Ramos (cell line): ENCODE data around the gene ENTR1.
"Not testable (repeated sequence)": the region's sequence is repeated elsewhere in the genome, so short reads cannot be mapped to it uniquely, and the experiment has no call there.

Source experiments
- in situ Hi-C: fragments of 300-500 bp; cut with MboI; formaldehyde crosslinking; loops from one replicate; pipeline ENCODE4 v1.14.3; 2022; ENCODE audit warnings: low sequenced_read_pairs; ENCODE audit not compliant: unreplicated experiment

The ENTR1 gene

DNA sequence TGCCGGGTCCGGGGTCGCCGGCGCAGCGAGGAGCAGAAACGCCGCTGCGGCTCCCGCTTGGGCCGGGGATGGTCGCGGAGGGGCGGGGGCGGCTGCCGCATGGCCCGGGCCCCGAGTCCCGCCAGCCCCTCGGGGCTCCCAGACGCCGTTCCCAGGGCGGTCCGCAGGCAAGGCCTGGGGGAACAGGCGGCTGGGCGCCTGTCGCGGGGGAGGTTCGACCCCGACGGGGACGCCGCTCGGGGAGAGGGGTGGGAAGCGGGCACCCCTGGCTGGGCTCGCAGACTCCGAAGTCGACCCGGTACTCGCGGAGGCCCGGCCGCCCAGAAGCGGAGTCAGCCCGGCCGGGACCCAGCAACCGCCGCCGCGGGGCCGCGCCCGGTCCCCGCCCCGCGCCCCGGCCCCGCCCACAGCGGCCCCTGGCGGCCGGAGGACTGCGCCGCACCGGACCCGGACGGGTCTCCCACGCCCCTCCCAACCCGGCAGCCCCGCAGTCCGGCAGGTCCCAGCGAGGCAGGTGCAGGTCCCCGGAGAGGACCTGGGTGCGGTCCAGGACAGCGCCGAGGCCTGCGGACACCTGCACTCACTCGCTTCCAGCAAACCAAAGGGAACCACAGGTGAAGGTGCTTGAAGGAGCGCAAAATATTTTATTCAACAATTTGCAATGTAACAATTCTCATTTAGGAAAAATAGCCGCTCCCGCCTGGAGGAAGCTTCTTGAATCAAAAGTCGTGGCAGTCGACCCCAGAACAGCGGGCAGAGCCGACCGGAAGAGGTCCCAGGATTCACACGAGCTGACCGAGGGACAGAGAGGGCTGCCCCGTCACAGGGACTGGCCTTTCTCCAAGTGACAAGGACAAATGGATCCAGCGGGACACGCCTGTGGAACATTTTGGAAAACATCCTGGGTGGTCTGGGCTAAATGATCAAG lies 29.3 kb upstream of the ENTR1 start, which contains the start of gene INPP5E:
Gene INPP5E, minus strand, starts transcription at position 365 of the 928 bp plus-strand sequence. CDS start 426 bp downstream, outside the sequence.
- in situ Hi-C loops = no loop called here

DNA sequence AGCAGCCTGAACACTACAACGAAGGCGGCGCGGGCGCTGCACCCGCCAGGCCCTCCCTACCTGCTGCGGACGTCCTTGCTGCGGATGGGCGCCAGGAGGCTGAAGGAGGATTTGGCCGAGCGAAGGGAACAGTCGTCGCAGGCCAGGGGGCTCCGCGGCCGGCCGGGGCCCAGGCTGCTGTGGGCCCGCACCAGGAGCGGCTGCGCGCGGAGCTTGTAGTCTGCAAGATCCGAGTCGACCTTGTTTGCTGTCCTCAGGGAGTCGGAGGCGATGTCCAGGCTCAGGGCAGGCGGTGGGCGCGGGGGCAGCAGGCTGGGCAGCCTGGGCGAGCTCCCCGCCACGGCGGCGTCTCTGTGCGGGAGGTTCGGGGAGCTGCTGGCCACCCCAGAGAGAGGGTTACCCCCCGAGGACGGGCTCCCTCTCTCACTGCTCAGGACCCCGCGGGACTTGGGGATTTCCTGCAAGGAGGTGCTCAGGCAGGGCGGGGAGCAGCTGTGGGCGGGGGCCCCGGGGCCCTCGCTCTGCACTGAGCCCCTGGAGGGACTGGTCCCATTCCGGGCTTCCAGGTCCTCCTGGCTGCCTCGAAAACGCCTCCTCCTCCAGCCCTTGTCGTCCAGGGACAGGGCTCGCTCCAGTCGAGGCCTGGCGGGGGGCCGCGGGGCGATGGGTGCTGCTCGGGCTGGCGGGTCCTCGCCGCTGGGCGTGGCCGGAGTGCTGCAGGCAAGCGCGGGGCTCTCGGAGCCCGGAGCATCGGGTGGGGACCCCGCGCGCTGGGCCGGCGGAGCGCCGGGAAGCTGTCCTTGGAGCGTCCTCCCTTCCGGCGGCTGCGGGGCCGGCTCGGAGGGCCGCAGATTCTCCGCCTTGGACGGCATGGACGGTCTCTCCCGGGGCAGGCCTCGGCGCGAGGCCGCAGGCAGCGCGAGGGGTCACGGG lies 28.4 kb upstream of the ENTR1 start:
- in situ Hi-C loops = no loop called here

DNA sequence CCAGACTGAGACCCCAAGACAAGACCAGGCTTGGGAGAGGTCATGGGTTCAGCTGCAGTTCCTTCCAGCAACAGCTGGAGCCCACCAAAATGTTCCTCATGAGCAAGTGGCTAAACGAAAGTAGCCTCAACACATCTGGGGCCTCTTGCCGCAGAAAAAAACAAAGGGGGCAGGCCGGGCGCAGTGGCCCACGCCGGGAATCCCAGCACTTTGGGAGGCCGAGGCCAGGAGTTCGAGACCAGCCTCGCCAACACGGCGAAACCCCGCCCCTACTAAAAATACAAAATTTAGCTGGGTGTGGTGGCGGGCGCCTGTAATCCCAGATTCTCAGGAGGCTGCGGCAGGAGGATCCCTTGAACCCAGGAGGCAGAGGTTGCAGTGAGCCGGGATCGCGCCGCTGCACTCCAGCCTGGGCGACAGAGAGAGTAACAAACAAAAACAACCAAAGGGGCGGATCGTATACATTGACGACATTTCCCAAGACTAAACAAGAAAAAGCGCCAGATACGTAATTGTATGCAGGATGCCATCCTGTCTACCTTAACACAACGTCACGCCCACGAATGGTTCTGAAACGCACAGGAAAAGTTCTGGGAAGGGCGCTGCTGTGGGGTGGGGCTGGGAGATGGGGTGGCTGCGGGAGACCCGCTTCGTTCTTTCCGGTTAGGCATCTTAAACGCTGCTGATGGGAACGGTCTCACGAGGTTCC lies 27.6 kb upstream of the ENTR1 start:
- in situ Hi-C loops = no loop called here

DNA sequence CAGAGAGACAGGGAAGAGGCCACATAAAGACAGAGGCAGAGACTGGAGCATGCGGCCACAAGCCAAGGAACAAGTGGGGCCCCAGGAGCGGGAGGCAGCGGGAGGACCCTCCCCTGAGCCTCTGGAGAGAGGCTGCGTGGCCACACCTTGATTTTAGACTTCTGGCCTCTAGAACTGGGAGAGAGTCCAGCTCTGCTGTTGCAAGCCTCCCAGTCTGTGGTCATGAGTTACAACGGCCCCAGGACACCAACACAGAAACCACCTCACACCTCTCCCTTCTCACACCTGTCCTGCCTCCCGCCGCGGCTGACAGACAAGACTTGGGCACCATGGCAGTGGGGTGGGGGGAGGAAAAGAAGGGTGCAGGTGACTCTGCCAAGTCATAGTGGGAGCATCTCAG lies 27.0 kb upstream of the ENTR1 start:
- in situ Hi-C loops = no loop called here

DNA sequence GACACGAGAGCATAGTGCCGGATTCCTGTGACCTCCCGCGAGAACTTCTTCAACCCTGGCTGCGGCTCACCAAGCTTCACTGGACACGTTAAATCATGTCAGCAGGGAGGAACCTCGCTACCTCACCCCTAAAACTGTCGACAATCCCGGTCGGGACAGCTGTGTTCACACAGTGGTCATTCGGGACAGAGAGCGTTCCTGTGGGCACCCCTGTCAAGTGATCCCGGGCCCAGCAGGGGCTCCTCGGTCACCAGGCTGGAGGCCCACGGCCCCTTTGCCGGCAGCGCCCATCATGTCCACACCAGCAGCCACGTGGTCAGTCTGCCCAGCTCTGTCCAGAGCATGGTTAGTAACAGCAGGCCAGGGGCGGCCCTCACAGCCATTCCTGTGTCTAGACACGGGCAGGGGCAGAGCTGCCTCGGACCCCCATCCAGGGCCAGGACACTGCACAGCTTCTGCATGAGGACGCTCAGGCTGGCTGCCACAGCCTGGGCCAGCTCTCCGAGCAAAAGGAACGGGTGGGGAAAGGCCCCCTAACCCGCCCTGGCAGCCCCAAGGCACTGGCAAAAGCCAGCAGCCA lies 25.7 kb upstream of the ENTR1 start:
- in situ Hi-C loops = no loop called here

DNA sequence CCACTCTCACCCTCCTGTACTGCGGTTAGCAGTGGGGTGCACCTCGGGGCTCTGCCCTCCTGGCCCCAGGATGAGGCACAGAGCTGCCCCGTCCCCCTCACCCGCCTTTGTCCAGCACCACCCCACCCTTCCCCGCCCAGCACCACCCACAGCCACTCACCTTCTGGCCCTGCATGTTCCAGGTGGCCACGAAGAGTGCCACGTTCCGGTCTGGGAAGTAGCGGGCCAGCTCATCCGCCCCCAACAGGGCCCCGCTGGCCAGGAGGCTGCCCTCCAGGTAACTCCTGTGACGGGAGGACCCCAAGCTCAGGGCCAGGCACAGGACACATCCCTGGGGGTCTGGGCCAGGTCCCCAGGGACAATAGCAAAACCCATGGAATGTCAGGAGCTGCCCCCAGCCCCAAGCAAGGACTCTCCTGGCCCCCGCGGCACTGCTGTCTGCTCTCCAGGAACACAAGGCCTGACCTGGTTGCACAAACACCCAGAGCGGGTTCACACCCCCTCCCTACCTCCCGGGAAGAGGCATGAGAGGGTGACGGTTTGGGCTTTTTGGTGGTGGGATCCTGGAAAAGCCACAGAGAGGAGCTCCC lies 24.3 kb upstream of the ENTR1 start:
- in situ Hi-C loops = no loop called here

DNA sequence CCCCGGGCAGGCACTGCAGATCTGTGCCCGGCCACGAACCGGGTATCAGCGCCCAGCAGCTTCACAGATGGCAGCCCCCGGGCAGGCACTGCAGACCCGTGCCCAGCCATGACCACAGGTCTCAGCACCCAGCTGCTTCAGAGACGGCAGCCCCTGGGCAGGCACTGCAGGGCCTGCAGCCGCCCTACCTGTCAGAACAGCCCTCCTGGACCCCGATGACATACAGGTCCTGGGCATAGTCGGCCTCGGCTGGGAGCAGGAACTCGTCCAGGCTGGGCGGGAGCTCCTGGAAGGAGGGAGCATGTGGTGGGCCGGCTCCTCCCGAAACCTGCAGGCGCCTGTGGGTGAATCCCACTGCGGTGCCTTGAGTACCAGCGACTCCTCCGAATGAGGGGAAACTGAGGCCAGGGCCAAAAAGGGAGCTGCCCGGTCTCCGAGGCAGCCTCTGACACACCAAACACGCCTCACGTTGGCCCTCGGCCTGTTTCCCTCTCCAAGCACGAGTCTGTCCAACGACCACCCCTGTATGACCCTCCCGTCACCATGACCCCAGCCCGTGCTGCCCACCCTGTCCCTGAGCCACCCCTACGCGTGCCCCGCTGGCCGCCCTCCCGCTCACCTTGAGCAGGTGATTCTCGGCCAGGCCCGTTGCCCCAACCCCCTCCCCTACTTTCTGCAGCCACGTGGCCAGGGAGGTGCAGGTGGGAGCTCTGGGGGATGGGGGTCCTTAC lies 23.6 kb upstream of the ENTR1 start:
- in situ Hi-C loops = no loop called here

DNA sequence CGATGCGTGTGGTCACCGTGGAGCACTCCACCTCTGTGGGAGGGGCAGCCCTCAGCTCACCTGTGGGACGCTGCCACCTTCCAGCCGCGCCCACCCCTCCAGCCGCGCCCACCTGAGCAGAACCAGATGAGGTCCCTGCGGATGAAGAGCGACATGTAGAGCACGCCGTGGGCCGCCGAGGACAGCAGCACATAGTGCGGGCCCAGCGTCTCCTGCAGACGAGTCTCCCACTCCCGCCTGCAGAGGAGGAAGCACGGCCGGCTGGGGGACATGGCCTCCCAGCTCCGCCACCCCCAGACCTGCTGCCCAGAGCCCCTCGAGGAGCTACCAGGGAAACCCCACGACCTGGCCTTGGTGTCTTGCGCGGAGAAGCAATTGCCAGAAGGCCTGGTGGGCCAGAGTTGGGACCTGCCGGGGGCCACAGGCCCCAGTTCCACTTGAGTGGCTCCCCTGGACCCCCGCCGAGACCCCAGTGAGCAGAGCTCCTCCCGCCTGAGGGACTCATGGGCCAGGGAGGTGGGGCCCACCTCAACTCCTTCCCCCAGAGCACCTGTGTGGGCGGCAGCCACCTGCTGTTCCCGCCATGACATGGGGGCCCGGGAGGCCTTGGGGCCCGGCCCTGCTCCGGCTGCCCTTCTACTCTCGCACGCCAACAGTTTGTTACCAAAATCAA lies 22.8 kb upstream of the ENTR1 start:
- in situ Hi-C loops = no loop called here

DNA sequence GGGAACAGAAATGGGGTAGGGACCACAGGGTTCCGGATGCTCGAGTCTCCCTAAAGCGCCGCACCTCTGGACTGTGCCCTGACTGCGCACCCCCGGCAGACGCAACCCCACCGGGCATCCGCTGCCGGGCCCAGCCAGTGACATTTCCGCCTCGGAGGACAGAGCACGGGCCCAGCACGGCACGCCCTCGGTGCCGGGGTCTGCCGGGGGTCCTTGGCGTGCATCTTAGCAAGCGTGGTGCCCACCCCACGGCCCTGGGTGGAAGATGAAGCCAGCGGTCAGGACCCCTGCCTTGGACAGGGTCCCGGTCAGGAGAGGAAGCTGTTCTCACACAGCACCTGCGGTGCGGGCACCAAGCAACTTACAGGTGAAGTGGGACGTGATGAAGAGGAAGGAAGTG lies 22.2 kb upstream of the ENTR1 start:
- in situ Hi-C loops = no loop called here

DNA sequence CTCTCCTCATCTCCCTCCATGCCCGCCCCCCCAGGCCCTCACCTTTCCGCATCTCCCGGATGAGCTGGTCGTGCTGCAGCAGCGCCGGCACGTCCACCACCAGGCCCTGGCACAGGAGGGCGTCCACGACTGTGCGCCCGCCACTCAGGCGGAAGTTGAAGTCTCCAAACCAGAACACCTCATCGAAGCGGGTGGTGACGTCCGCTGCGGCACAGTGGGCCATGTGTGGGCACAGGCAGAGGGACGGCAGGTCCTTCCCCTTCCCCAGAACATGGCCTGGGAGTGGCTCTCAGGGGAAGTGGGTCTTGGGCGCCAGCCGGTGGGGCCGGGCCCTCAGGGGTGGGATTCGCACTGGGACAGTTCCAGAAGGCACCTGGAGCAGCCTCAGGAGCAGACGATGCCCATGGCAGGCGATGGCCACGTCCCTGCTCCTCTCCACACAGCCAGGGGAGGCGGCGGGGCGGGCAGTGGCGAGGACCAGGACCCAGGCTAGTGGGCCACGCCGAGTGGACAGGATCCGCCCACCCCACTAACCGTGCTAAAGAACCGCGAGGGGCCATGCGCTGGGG lies 21.5 kb upstream of the ENTR1 start:
- in situ Hi-C loops = no loop called here

DNA sequence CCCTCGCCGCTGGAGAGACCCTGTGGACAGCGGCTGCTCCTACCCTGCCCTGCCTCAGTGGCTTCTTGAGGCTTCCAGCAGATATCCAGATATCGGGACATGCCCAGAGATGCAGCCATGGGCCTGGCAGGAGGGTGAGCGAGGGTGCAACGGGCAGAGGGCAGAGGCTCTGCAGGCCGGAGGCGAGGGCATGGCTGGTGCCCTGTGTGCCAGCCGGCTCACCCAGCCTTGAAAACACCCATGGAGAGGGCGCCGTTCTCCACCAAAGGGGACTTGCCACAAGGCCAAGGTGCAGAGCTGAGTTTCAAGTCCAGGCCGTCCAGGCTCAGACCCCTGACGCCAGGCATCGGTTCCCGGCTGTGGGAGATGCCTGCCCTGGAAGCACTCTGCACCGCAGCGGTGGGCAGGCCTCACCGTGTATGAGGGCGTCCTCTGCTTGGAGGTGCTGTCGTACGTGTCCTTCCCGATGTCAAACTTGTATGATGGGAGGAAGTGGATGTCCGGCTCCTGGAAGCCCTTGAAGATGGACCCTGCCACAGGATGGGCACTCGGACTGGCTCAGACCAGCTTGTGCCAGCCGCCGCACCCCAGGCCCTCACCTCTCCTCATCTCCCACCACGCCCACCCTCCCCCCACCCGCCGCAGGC lies 20.3 kb upstream of the ENTR1 start:
- in situ Hi-C loops = no loop called here

DNA sequence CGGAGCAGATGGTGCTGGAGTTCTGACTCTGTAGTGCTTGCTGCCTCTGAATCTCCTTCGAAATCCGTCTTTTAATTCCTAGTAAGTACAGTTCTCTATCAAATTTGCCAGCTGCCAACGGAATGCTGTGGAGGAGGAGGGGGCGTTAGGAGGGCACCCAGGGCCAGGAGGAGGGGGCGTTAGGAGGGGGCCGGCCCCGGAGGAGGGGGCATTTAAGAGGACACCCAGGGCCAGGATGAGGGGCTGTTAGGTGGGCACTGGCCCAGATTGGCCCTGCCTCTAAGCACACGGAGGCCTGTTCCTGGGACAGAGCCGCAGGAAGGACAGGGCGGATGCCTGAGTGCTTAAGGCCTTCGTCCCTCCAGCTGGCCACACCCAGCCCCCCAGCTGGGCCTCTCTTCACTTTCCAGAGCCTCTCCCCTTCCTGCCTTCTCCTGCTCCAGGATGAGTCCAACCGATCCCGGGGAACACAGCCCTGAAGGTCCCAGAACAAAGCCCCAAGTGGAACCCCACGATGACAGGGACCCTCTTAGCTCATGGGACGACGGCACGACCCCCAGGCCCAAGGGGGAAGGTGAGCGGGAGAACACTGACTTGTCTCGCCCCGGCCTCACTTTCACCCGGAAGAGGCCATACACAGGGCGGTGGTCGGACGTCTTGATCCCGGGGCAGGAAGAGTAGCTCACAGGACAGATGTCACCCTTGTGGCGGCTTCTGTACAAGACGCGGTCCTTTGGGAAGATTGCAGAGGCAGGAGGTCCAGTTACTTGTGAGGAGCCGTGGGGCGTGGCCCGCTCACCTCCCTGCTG lies 19.5 kb upstream of the ENTR1 start:
- in situ Hi-C loops = no loop called here

DNA sequence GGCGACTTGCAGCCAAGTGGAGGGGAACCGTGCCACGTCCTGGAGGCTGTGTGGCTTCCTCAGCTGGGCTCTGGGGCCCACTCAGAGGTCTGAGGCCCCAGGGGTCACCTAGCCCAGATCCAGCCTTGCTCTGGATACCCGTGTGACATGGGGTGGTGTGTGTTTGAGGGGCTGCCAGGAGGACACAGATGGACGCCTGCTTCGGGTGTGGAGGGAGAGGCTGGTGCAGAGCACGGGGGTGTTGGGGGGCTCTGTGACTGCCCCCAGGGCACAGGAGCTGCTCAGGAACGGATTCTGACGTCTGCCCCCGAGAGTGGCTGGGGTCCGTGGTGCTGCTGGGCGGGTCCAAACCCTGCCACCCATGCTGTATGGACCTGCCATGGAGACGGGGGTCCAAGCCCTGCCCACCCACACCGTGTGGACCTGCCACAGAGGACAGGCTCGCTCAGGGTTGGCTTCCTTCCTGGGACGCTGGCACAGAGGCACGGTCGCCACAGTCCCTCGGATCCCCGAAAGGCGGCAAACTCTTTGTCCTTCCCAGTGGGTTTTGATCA lies 18.7 kb upstream of the ENTR1 start:
- in situ Hi-C loops = no loop called here

DNA sequence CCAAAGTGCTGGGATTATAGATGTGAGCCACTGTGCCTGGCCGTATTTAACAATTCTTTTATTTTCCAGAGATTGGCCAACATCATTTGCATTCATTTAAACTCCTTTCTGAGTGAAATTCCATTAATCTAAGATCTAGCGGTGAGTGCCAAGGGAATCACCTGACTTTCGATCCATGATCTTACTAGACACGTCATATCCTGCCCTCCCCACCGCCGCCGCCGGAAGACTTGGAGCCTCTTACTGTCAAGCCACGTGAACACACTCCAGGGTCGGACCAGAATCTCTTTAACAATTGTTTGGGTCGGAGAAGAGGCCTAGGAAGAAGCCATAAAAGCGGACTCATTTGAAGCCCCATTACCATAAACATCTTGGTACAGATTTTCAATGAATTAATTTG lies 16.4 kb upstream of the ENTR1 start:
- in situ Hi-C loops = no loop called here

DNA sequence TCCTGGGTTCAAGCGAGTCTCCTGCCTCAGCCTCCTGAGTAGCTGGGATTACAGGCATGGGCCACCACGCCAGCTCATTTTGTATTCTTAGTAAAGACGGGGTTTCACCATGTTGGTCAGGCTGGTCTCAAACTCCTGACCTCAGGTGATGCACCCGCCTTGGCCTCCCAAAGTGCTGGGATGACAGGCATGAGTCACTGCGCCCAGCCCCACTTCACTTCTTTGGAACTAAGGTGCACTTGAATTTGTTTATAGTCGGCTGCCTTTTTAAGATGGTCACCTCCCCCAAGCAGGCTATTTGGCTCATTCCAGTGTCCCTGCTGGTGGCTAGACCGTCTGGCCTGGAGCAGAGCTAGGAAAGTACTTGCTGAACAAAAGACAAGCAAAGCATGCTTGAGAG lies 15.0 kb upstream of the ENTR1 start:
- in situ Hi-C loops = not testable (repeated sequence)

DNA sequence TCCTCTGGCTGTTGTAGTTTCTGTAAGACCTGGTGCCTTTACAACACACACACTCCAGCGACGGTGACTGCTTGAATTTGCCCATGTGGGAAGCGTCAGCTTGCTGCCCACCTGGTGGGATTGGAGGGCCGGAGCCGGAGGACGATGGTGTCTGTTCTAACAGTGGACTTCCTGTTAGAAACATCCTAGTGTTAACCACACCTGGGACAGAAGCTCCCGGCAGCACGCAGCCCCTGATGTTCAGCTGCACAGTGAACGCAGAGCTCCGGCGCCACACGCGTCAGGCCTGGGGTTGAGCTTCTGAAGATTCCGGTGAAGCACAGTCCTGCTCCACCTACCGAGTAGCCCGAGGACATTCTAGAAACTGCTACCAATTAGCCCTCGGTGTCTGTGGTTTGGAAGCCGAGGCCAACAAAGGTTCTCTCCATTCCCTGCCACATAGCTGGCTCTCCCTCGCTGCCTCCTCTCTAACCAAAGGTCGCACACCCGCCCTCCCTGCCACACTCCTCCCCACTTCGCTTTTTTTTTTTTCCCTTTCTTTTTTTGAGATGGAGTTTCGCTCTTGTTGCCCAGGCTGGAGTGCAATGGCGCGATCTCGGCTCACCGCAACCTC lies 14.4 kb upstream of the ENTR1 start:
- in situ Hi-C loops = no loop called here
